WTC11 (cell line): ENCODE measurements around the gene COL13A1. TPM values are rescaled to one million over a fixed set of nuclear protein-coding genes. Genes with fewer than 3 reads are reported as not detected.

Source experiments
- ATAC-seq: fragments of 200-7000 bp; cut with Tn5 transposase; 2 replicates; pipeline ENCODE4 v1.10.0; 2021; ENCODE audit warnings: mild to moderate bottlenecking, moderate library complexity
- CTCF ChIA-PET: fragments of 300-600 bp; sonication (Branson Sonifier 250); formaldehyde crosslinking; loops from one replicate; lab custom pipeline; 2021; ENCODE audit warnings: antibody characterized with exemption; lab: Charles Lee
- POLR2A ChIA-PET: fragments of 350-600 bp; sonication (Branson Sonifier 250); formaldehyde crosslinking; loops from one replicate; lab custom pipeline; 2021; ENCODE audit warnings: antibody characterized with exemption; lab: Charles Lee
- DNase-seq: peaks from one replicate; pipeline ENCODE4 v3.0.0; 2021; ENCODE audit warnings: low spot score
- H3K27ac Mint-ChIP-seq: 2 replicates; pipeline ENCODE4 v1.8.0; 2021; ENCODE audit warnings: mixed read lengths
- H3K27me3 Mint-ChIP-seq: 2 replicates; pipeline ENCODE4 v1.8.0; 2021; ENCODE audit warnings: low read depth, mild to moderate bottlenecking, moderate library complexity, mixed read lengths
- H3K36me3 Mint-ChIP-seq: 2 replicates; pipeline ENCODE4 v1.8.0; 2021; ENCODE audit warnings: mixed read lengths
- H3K4me1 Mint-ChIP-seq: 2 replicates; pipeline ENCODE4 v1.8.0; 2022; ENCODE audit warnings: mixed read lengths
- H3K4me3 Mint-ChIP-seq: 2 replicates; pipeline ENCODE4 v1.8.0; 2021; ENCODE audit warnings: mild to moderate bottlenecking, moderate library complexity, mixed read lengths
- H3K9me3 Mint-ChIP-seq: 2 replicates; pipeline ENCODE4 v1.8.0; 2021; ENCODE audit warnings: mixed read lengths
- CREB1 ChIP-seq: sonication (generic); formaldehyde crosslinking; IDR thresholded peaks from 2 replicates; pipeline ENCODE4 v1.8.0; 2023; ENCODE audit warnings: mild to moderate bottlenecking, missing genetic modification reagents
- FOXP1 ChIP-seq: sonication (generic); formaldehyde crosslinking; IDR thresholded peaks from 2 replicates; pipeline ENCODE4 v1.8.0; 2022; ENCODE audit warnings: missing genetic modification reagents, mild to moderate bottlenecking, moderate library complexity, borderline replicate concordance
- KAT7 ChIP-seq: sonication (generic); formaldehyde crosslinking; IDR thresholded peaks from 2 replicates; pipeline ENCODE4 v1.8.1; 2023; ENCODE audit warnings: missing genetic modification reagents, mild to moderate bottlenecking, borderline replicate concordance
- NFYB ChIP-seq: sonication (generic); formaldehyde crosslinking; conservative IDR thresholded peaks from 2 replicates; pipeline ENCODE4 v1.8.0; 2022; ENCODE audit warnings: low read depth, missing genetic modification reagents
- SMAD4 ChIP-seq: sonication (generic); formaldehyde crosslinking; IDR thresholded peaks from 2 replicates; pipeline ENCODE4 v1.8.0; 2022; ENCODE audit warnings: mild to moderate bottlenecking, missing genetic modification reagents
- TEAD1 ChIP-seq: sonication (generic); formaldehyde crosslinking; IDR thresholded peaks from 2 replicates; pipeline ENCODE4 v1.8.0; 2022; ENCODE audit warnings: mild to moderate bottlenecking, missing genetic modification reagents
- ZBTB21 ChIP-seq: sonication (generic); formaldehyde crosslinking; IDR thresholded peaks from 2 replicates; pipeline ENCODE4 v1.8.1; 2023; ENCODE audit warnings: mild to moderate bottlenecking, missing genetic modification reagents, borderline replicate concordance
- ZNF121 ChIP-seq: sonication (generic); formaldehyde crosslinking; IDR thresholded peaks from 2 replicates; pipeline ENCODE4 v1.8.0; 2023; ENCODE audit warnings: missing genetic modification reagents
- ZNF317 ChIP-seq: sonication (generic); formaldehyde crosslinking; IDR thresholded peaks from 2 replicates; pipeline ENCODE4 v1.8.1; 2023; ENCODE audit warnings: low read depth, mild to moderate bottlenecking, moderate library complexity, missing genetic modification reagents, borderline replicate concordance
- ZNF396 ChIP-seq: fragments of 250-450 bp; sonication (Bioruptor Pico); IDR thresholded peaks from 2 replicates; pipeline ENCODE4 v1.8.0; 2021; ENCODE audit warnings: mild to moderate bottlenecking, moderate library complexity, borderline replicate concordance
- ZNF416 ChIP-seq: fragments of 250-450 bp; sonication (Bioruptor Pico); IDR thresholded peaks from 2 replicates; pipeline ENCODE4 v1.9.0; 2021; ENCODE audit warnings: mild to moderate bottlenecking, inconsistent platforms
- total RNA-seq: library from RNA; stranded (reverse); gene quantifications from 3 replicates; pipeline ENCODE4 v1.2.3, GENCODE V29; 2021
- TF ChIP-seq, protein P1 (sequence below): sonication (generic); formaldehyde crosslinking; IDR thresholded peaks from 2 replicates; pipeline ENCODE4 v1.8.1; 2022; ENCODE audit warnings: mild to moderate bottlenecking, moderate library complexity, missing genetic modification reagents
- TF ChIP-seq, protein P2 (sequence below): sonication (generic); formaldehyde crosslinking; IDR thresholded peaks from 2 replicates; pipeline ENCODE4 v1.8.1; 2022; ENCODE audit warnings: mild to moderate bottlenecking, missing genetic modification reagents, moderate library complexity, borderline replicate concordance
- TF ChIP-seq, protein P3 (sequence below): fragments of 200-600 bp; IDR thresholded peaks from 2 replicates; pipeline ENCODE4 v1.8.0; 2022; ENCODE audit warnings: antibody characterized with exemption
- TF ChIP-seq, protein P4 (sequence below): sonication (generic); formaldehyde crosslinking; IDR thresholded peaks from 2 replicates; pipeline ENCODE4 v1.8.1; 2023; ENCODE audit warnings: mild to moderate bottlenecking, moderate library complexity, missing genetic modification reagents

The COL13A1 gene
- total RNA-seq, 1 experiment from 2014 or later: 7.1 TPM

DNA sequence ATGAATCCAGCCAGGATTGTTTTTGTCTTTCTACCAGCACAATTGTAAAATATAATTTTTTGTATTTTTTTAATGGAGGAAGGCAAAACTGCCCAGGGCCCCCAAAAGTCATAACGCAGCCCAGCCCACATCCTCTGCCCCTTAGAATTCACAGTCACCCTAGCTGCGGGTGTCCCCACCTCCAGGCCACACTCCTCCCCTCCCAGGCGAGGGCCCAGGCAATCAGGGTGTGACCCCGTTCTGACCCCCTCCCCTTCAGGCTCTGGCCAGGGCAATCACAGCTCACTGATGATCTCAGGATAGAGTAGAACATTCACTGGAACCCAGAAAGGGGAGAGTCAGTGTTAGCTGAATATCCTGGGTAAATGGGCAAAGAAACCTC is 158.9 kb downstream of the COL13A1 start (continued):
- TF ChIP-seq ZNF396 (no peak), KAT7 (CRISPR knock-in tag) (no peak), ZNF317 (CRISPR knock-in tag) (no peak), TEAD1 (CRISPR knock-in tag) (no peak)

DNA sequence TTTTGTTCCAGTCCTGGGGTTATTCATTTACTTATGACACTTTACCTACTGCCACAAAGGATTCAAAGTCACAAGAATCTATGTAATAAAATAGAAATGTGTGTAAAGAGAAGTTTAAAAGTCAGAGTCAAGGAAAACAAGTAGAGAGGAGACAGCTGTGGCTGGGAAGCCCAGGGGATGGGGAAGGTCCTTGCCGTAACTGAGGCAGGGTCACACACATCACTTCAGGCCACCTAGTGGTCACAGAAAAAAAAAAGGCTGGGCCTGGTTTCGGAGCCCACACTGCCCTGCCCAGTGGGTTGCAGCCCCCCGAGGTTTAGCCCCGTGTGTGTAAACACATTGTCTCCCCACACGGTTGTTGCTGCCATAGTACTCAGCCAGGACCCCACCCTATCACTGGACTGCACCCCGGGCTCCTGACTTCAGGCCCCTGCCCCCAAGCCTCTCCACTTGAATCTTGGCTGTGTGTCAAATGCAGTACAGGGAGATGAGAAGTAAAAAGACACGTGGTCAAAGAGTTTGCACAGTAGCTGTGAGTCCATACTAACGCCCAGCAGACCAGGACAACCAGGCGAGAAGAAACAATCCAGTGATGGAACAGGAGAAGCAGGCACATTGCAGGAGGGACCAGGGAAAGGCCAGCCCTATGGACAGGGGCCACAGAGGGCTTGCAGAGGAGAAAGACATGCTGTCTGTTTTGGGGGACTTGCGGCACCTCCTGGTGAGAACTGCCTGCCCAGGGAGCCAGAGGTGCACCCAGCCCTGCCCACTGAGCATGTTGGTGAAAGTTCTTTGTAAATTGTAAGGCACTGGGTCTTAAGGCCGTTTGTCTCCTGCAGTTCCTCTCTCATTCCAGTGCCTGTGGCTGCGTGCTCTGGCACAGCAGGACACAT is 159.5 kb downstream of the COL13A1 start:
- CTCF ChIA-PET: interaction anchor here (0.6 to 5.8 kb wide), 13 partner anchors 7 to 218 kb away, joined by 3 to 104 read pairs (median 4); partner anchors contain the start of gene TYSND1
- TF ChIP-seq SMAD4 (no peak), ZNF121 (CRISPR knock-in tag) (peak; percentile 87; the same call in 1 of the 2 replicates), CREB1 (CRISPR knock-in tag) (no peak), ZBTB21 (CRISPR knock-in tag) (no peak), NFYB (CRISPR knock-in tag) (no peak), FOXP1 (CRISPR knock-in tag) (no peak), ZNF416 (CRISPR knock-in tag) (no peak)
- TF ChIP-seq, protein P1, sequence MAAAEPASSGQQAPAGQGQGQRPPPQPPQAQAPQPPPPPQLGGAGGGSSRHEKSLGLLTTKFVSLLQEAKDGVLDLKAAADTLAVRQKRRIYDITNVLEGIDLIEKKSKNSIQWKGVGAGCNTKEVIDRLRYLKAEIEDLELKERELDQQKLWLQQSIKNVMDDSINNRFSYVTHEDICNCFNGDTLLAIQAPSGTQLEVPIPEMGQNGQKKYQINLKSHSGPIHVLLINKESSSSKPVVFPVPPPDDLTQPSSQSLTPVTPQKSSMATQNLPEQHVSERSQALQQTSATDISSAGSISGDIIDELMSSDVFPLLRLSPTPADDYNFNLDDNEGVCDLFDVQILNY: no peak
- TF ChIP-seq, protein P2, sequence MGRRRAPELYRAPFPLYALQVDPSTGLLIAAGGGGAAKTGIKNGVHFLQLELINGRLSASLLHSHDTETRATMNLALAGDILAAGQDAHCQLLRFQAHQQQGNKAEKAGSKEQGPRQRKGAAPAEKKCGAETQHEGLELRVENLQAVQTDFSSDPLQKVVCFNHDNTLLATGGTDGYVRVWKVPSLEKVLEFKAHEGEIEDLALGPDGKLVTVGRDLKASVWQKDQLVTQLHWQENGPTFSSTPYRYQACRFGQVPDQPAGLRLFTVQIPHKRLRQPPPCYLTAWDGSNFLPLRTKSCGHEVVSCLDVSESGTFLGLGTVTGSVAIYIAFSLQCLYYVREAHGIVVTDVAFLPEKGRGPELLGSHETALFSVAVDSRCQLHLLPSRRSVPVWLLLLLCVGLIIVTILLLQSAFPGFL (CRISPR knock-in tag): no peak
- TF ChIP-seq, protein P3, sequence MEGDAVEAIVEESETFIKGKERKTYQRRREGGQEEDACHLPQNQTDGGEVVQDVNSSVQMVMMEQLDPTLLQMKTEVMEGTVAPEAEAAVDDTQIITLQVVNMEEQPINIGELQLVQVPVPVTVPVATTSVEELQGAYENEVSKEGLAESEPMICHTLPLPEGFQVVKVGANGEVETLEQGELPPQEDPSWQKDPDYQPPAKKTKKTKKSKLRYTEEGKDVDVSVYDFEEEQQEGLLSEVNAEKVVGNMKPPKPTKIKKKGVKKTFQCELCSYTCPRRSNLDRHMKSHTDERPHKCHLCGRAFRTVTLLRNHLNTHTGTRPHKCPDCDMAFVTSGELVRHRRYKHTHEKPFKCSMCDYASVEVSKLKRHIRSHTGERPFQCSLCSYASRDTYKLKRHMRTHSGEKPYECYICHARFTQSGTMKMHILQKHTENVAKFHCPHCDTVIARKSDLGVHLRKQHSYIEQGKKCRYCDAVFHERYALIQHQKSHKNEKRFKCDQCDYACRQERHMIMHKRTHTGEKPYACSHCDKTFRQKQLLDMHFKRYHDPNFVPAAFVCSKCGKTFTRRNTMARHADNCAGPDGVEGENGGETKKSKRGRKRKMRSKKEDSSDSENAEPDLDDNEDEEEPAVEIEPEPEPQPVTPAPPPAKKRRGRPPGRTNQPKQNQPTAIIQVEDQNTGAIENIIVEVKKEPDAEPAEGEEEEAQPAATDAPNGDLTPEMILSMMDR: peak; percentile 38
- TF ChIP-seq, protein P4, sequence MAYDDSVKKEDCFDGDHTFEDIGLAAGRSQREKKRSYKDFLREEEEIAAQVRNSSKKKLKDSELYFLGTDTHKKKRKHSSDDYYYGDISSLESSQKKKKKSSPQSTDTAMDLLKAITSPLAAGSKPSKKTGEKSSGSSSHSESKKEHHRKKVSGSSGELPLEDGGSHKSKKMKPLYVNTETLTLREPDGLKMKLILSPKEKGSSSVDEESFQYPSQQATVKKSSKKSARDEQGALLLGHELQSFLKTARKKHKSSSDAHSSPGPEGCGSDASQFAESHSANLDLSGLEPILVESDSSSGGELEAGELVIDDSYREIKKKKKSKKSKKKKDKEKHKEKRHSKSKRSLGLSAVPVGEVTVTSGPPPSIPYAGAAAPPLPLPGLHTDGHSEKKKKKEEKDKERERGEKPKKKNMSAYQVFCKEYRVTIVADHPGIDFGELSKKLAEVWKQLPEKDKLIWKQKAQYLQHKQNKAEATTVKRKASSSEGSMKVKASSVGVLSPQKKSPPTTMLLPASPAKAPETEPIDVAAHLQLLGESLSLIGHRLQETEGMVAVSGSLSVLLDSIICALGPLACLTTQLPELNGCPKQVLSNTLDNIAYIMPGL (CRISPR knock-in tag): no peak
- no peaks in the 10 kb centered on the region for H3K9me3 Mint-ChIP-seq
- 0 out of 2 replicates have a peak, but pooled peaks cover 4% of the 10 kb centered on the region for H3K4me1 Mint-ChIP-seq
- DNase-seq: no peak
- ATAC-seq: peak; percentile 48
- POLR2A ChIA-PET: interaction anchor here (1.0 kb wide), 1 partner anchor 185 kb away, joined by 3 read pairs; the partner anchor contains the start of gene TYSND1
- H3K27ac Mint-ChIP-seq: no peak overlapping the region
- H3K27me3 Mint-ChIP-seq: peaks cover 4% of the 10 kb centered on the region; the same call in 1 of the 2 replicates
- H3K36me3 Mint-ChIP-seq: no peaks in the 10 kb centered on the region
- H3K4me3 Mint-ChIP-seq: no peak overlapping the region
